GM12878 (cell line): ENCODE measurements around the gene NUMA1. TPM values are rescaled to one million over a fixed set of nuclear protein-coding genes. Genes with fewer than 3 reads are reported as not detected.
A peak's percentile ranks its signal among the peaks of the same experiment; 100 is the strongest.

Experiments used
- ATF3 ChIP-seq: IDR thresholded peaks from 2 replicates; pipeline ENCODE4 v1.6.1; 2011; ENCODE audit warnings: low read depth, mild to moderate bottlenecking, low read length, moderate library complexity, borderline replicate concordance; ENCODE audit errors: extremely low read depth
- BRCA1 ChIP-seq: IDR thresholded peaks from 2 replicates; pipeline ENCODE4 v1.6.1; 2011; ENCODE audit warnings: low read depth, low read length, improper control_type of control experiment
- CBFB ChIP-seq: IDR thresholded peaks from 2 replicates; pipeline ENCODE4 v1.6.1; 2016; ENCODE audit warnings: antibody characterized with exemption, low read depth
- CREM ChIP-seq: IDR thresholded peaks from 2 replicates; pipeline ENCODE4 v1.6.1; 2014; ENCODE audit warnings: antibody characterized with exemption, low read depth
- CTCF ChIP-seq, 3 experiments: IDR thresholded peaks in 2 of 3; conservative IDR thresholded peaks in 1 of 3; 2 replicates each; pipeline ENCODE4 v1.5.1; 2011; ENCODE audit warnings: low read depth in 3 of 3, low read length in 3 of 3, mild to moderate bottlenecking in 3 of 3, control low read depth in 2 of 3, moderate library complexity in 2 of 3, inconsistent platforms in 1 of 3, mixed read lengths in 1 of 3; ENCODE audit not compliant: control insufficient read depth in 2 of 3, insufficient read depth in 1 of 3; ENCODE audit errors: extremely low read depth in 1 of 3
- DPF2 ChIP-seq: fragments of 450-650 bp; IDR thresholded peaks from 2 replicates; pipeline ENCODE4 v1.6.1; 2017; ENCODE audit warnings: mild to moderate bottlenecking
- ETV6 ChIP-seq, 2 experiments: fragments of 450-650 bp in 1 of 2; IDR thresholded peaks in 1 of 2; conservative IDR thresholded peaks in 1 of 2; 2 replicates each; pipeline ENCODE4 v1.6.1; 2014; ENCODE audit warnings: antibody characterized with exemption in 1 of 2, borderline replicate concordance in 1 of 2, low read depth in 1 of 2, mild to moderate bottlenecking in 1 of 2, moderate library complexity in 1 of 2
- HCFC1 ChIP-seq: fragments of 150-350 bp; IDR thresholded peaks from 2 replicates; pipeline ENCODE4 v1.6.1; 2014; ENCODE audit warnings: low read length
- IKZF1 ChIP-seq: fragments of 450-650 bp; conservative IDR thresholded peaks from 2 replicates; pipeline ENCODE4 v1.6.1; 2017; ENCODE audit warnings: antibody characterized with exemption, mild to moderate bottlenecking
- IKZF2 ChIP-seq, 2 experiments: fragments of 450-650 bp; IDR thresholded peaks; 2 replicates each; pipeline ENCODE4 v1.6.1; 2017; ENCODE audit warnings: mild to moderate bottlenecking in 2 of 2, moderate library complexity in 2 of 2
- KAT2A ChIP-seq: conservative IDR thresholded peaks from 2 replicates; pipeline ENCODE4 v1.6.1; 2011; ENCODE audit warnings: low read depth, low read length; ENCODE audit not compliant: control insufficient read depth
- KDM1A ChIP-seq: fragments of 200-600 bp; sonication (generic); IDR thresholded peaks from 2 replicates; pipeline ENCODE4 v1.6.1; 2016; ENCODE audit warnings: borderline replicate concordance
- MEF2B ChIP-seq: fragments of 450-650 bp; IDR thresholded peaks from 2 replicates; pipeline ENCODE4 v1.6.1; 2018; ENCODE audit warnings: mild to moderate bottlenecking, moderate library complexity; ENCODE audit not compliant: partially characterized antibody, poor library complexity, severe bottlenecking
- MLLT1 ChIP-seq: fragments of 450-650 bp; IDR thresholded peaks from 2 replicates; pipeline ENCODE4 v1.6.1; 2016; ENCODE audit warnings: mild to moderate bottlenecking
- MTA3 ChIP-seq: IDR thresholded peaks from 2 replicates; pipeline ENCODE4 v1.6.1; 2012; ENCODE audit warnings: low read length, inconsistent platforms, borderline replicate concordance
- RAD51 ChIP-seq: fragments of 450-650 bp; IDR thresholded peaks from 2 replicates; pipeline ENCODE4 v1.6.1; 2016; ENCODE audit warnings: moderate library complexity, mild to moderate bottlenecking, inconsistent platforms
- RB1 ChIP-seq: fragments of 450-650 bp; formaldehyde crosslinking; IDR thresholded peaks from 2 replicates; pipeline ENCODE4 v1.6.1; 2017; ENCODE audit warnings: mild to moderate bottlenecking, borderline replicate concordance
- RFX5 ChIP-seq: IDR thresholded peaks from 2 replicates; pipeline ENCODE4 v1.6.1; 2011; ENCODE audit warnings: low read depth, low read length, improper control_type of control experiment
- SP1 ChIP-seq: IDR thresholded peaks from one replicate; pipeline ENCODE4 v1.6.1; 2011; ENCODE audit warnings: low read depth, low read length
- SPI1 ChIP-seq: IDR thresholded peaks from 2 replicates; pipeline ENCODE4 v1.6.1; 2011; ENCODE audit warnings: low read depth, mild to moderate bottlenecking, low read length, moderate library complexity, borderline replicate concordance; ENCODE audit not compliant: insufficient read depth
- SREBF2 ChIP-seq: IDR thresholded peaks from 2 replicates; pipeline ENCODE4 v1.6.1; 2012; ENCODE audit warnings: mild to moderate bottlenecking, low read length
- SRF ChIP-seq, 2 experiments: IDR thresholded peaks; 2 replicates each; pipeline ENCODE4 v1.6.1; 2011; ENCODE audit warnings: low read depth in 2 of 2, low read length in 2 of 2, mild to moderate bottlenecking in 1 of 2, moderate library complexity in 1 of 2
- STAT3 ChIP-seq: IDR thresholded peaks from 2 replicates; pipeline ENCODE4 v1.6.1; 2011; ENCODE audit warnings: low read depth, low read length, improper control_type of control experiment
- ZBED1 ChIP-seq: IDR thresholded peaks from 2 replicates; pipeline ENCODE4 v1.6.1; 2016; ENCODE audit warnings: borderline replicate concordance
- ZNF592 ChIP-seq: fragments of 450-650 bp; IDR thresholded peaks from 2 replicates; pipeline ENCODE4 v1.6.1; 2017; ENCODE audit warnings: mild to moderate bottlenecking, moderate library complexity
- polyA plus RNA-seq, 11 experiments: library from polyadenylated mRNA; depleted of rRNA in 4 of 11; unstranded in 6 of 11; stranded (reverse) in 5 of 11; fragments of >200 nt; fragmentation: Nextera tagmentation in 4 of 11; fragmentation: Illumina TruSeq in 1 of 11; extraction: Ambion mirVana in 4 of 11; extraction: Trizol in 1 of 11; gene quantifications; 1 replicate in 1 of 11; 2 replicates in 10 of 11; pipeline versions ENCODE4 v1.2.1 to v1.2.3, GENCODE V29; 2011 to 2016; ENCODE audit warnings: inconsistent platforms in 2 of 11, missing spikeins in 2 of 11, low read depth in 1 of 11
- total RNA-seq, 4 experiments: library from RNA; depleted of rRNA in 3 of 4; stranded (reverse); fragments of >200 nt in 3 of 4; fragmentation: Illumina TruSeq in 1 of 4; extraction: Trizol in 1 of 4; gene quantifications; 2 replicates each; pipeline versions ENCODE4 v1.2.1 to v1.2.3, GENCODE V29; 2013 to 2021

NUMA1 gene
- total and polyA plus RNA-seq, 10 of the 15 experiments (the other 5 are each of a cell fraction or from before 2014, with no cell fraction given): 5.5 to 111 (median 61.0) TPM

GRCh38 chr11:72069200-72069599 lies 11.1 kb downstream of the NUMA1 start (continued):
- TF ChIP-seq CTCF (IDR thresholded peaks at IDR 0.05 in 2 of 3, conservative IDR thresholded peaks at IDR 0.05 in 1 of 3; ENCODE audit: control insufficient read depth in 2 of 3, extremely low read depth in 1 of 3, insufficient read depth in 1 of 3, low read depth in 3 of 3, low read length in 3 of 3) (no peak), ATF3 (no peak), BRCA1 (no peak), CBFB (no peak), RAD51 (no peak), HCFC1 (no peak), SPI1 (peak; percentile 25; the same call in 1 of the 2 replicates), MEF2B (peak; percentile 22), CREM (no peak), SP1 (no peak), RFX5 (no peak), KDM1A (no peak), ETV6 (conservative IDR thresholded peaks at IDR 0.05 in 1 of 2, IDR thresholded peaks at IDR 0.05 in 1 of 2; ENCODE audit: borderline replicate concordance in 1 of 2, low read depth in 1 of 2) (no peak), MLLT1 (no peak), SRF (IDR thresholded peaks at IDR 0.05; ENCODE audit: low read depth in 2 of 2, low read length in 2 of 2) (no peak), STAT3 (no peak), DPF2 (0 out of 2 replicates have a peak, but pooled peaks have one; percentile 22), MTA3 (no peak; the same call in 1 of the 2 replicates), IKZF2 (IDR thresholded peaks at IDR 0.05) (peak; percentile 59 to 70; a peak in 2 of 4 replicates), IKZF1 (peak; percentile 48), SREBF2 (no peak), RB1 (no peak), ZBED1 (0 out of 2 replicates have a peak, but pooled peaks have one; percentile 55), ZNF592 (no peak), KAT2A (no peak)
